SU-DHL-6 (cell line): ENCODE results near the gene BCLAF3.

Experiments used
- H2AFZ ChIP-seq: fragments of 200-600 bp; sonication (generic); 2 replicates; pipeline ENCODE4 v1.6.1; 2014; ENCODE audit warnings: low read depth, mild to moderate bottlenecking, moderate library complexity, mixed read lengths, antibody characterized with exemption, low read length; ENCODE audit not compliant: severe bottlenecking
- H3F3A ChIP-seq: fragments of 200-600 bp; shearing (Covaris generic); 2 replicates; pipeline ENCODE4 v1.6.0; 2016; ENCODE audit warnings: antibody characterized with exemption, mild to moderate bottlenecking; ENCODE audit not compliant: insufficient read depth
- H3K27ac ChIP-seq: fragments of 200-600 bp; sonication (generic); 2 replicates; pipeline ENCODE4 v1.5.1; 2016; ENCODE audit warnings: low read depth, mild to moderate bottlenecking, low read length, moderate library complexity, mixed read lengths
- H3K27me3 ChIP-seq: fragments of 200-600 bp; sonication (generic), shearing (Covaris generic); 2 replicates; pipeline ENCODE4 v1.6.0; 2014; ENCODE audit warnings: mild to moderate bottlenecking, low read length
- H3K36me3 ChIP-seq: fragments of 200-600 bp; sonication (generic); 2 replicates; pipeline ENCODE4 v1.6.1; 2014; ENCODE audit warnings: mild to moderate bottlenecking, low read length, mixed read lengths
- H3K4me2 ChIP-seq: fragments of 300-600, 200-600 bp; shearing (Covaris generic), sonication (generic); 2 replicates; pipeline ENCODE4 v1.6.0; 2014; ENCODE audit warnings: low read length, low read depth, mild to moderate bottlenecking; ENCODE audit not compliant: poor library complexity, severe bottlenecking
- H3K4me3 ChIP-seq: fragments of 200-600 bp; sonication (generic); 2 replicates; pipeline ENCODE4 v1.5.1; 2014; ENCODE audit warnings: antibody characterized with exemption, low read length, mild to moderate bottlenecking, mixed read lengths; ENCODE audit not compliant: insufficient read depth, poor library complexity, severe bottlenecking
- H3K79me2 ChIP-seq: fragments of 200-600 bp; sonication (generic); 2 replicates; pipeline ENCODE4 v1.6.1; 2014; ENCODE audit warnings: mild to moderate bottlenecking, low read length, moderate library complexity; ENCODE audit not compliant: insufficient read depth
- H3K9ac ChIP-seq: fragments of 200-600 bp; sonication (generic); 2 replicates; pipeline ENCODE4 v1.7.0; 2014; ENCODE audit warnings: mild to moderate bottlenecking, low read length
- H3K9me2 ChIP-seq: fragments of 200-600 bp; sonication (generic); replicated peaks from 2 replicates; pipeline ENCODE4 v1.6.1; 2014; ENCODE audit warnings: low read length; ENCODE audit not compliant: insufficient read depth
- H3K9me3 ChIP-seq: fragments of 200-600 bp; sonication (generic); 2 replicates; pipeline ENCODE4 v1.6.1; 2014; ENCODE audit warnings: low read length, mixed read lengths; ENCODE audit not compliant: insufficient read depth
- H4K20me1 ChIP-seq: fragments of 200-600 bp; sonication (generic); 2 replicates; pipeline ENCODE4 v1.6.1; 2014; ENCODE audit warnings: low read depth, mild to moderate bottlenecking, antibody characterized with exemption, low read length, moderate library complexity, mixed read lengths
- EZH2phosphoT487 ChIP-seq: fragments of 200-600 bp; sonication (generic), shearing (Covaris generic); conservative IDR thresholded peaks from 2 replicates; pipeline ENCODE4 v1.6.1; 2018; ENCODE audit warnings: mild to moderate bottlenecking, antibody characterized with exemption, low read length, moderate library complexity, mixed read lengths
- TF ChIP-seq, protein P1 (sequence below): fragments of 200-600 bp; sonication (generic); IDR thresholded peaks from one replicate; pipeline ENCODE4 v1.5.1; 2017; ENCODE audit warnings: antibody characterized with exemption, mild to moderate bottlenecking, low read length, moderate library complexity; ENCODE audit not compliant: insufficient read depth, poor library complexity, severe bottlenecking

The BCLAF3 gene

DNA sequence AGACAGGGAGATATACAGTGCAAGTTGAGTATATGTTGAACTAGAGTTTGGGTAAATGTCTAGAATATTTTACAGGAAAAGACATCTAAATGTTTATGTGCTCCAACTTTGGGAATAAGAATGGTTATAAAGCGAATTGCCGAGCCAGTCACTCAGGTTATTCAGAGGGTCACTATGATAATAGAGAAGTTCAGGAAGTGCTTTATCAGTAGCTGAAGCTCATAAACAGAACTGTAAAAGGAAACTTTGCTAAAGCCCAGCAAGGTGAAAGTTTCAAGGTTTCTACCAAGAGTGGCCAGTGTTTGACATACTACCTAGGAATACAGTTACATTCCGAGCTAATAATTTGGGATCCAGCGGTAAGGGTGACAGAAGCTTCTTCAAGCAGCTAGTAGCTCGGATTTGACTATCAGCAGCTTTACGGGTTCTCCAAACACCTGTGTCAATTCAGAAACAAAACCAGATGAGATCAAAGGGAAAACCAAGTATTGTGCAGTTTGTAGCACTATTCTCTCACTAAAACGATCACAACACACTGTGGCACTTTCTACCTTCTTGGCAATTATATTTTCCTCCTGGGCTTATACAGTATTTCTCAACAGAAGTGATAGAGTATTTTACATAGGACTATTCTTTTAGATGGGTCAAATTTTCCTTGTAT is 17.2 kb upstream of the BCLAF3 start:
- no peak overlapping the region for H3K27ac ChIP-seq
- no peaks in the 10 kb centered on the region for H3K9me3 ChIP-seq
- H3K79me2 ChIP-seq: no peaks in the 10 kb centered on the region
- no peaks in the 10 kb centered on the region for H3F3A ChIP-seq
- no peak overlapping the region for H2AFZ ChIP-seq
- no peak overlapping the region for H3K4me2 ChIP-seq
- H3K27me3 ChIP-seq: no peaks in the 10 kb centered on the region
- TF ChIP-seq EZH2phosphoT487: no peak
- TF ChIP-seq, protein P1, sequence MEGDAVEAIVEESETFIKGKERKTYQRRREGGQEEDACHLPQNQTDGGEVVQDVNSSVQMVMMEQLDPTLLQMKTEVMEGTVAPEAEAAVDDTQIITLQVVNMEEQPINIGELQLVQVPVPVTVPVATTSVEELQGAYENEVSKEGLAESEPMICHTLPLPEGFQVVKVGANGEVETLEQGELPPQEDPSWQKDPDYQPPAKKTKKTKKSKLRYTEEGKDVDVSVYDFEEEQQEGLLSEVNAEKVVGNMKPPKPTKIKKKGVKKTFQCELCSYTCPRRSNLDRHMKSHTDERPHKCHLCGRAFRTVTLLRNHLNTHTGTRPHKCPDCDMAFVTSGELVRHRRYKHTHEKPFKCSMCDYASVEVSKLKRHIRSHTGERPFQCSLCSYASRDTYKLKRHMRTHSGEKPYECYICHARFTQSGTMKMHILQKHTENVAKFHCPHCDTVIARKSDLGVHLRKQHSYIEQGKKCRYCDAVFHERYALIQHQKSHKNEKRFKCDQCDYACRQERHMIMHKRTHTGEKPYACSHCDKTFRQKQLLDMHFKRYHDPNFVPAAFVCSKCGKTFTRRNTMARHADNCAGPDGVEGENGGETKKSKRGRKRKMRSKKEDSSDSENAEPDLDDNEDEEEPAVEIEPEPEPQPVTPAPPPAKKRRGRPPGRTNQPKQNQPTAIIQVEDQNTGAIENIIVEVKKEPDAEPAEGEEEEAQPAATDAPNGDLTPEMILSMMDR: no peak
- no peaks in the 10 kb centered on the region for H4K20me1 ChIP-seq
- H3K4me3 ChIP-seq: no peak overlapping the region
- H3K9me2 ChIP-seq: no peaks in the 10 kb centered on the region
- H3K9ac ChIP-seq: no peak overlapping the region
- no peaks in the 10 kb centered on the region for H3K36me3 ChIP-seq

DNA sequence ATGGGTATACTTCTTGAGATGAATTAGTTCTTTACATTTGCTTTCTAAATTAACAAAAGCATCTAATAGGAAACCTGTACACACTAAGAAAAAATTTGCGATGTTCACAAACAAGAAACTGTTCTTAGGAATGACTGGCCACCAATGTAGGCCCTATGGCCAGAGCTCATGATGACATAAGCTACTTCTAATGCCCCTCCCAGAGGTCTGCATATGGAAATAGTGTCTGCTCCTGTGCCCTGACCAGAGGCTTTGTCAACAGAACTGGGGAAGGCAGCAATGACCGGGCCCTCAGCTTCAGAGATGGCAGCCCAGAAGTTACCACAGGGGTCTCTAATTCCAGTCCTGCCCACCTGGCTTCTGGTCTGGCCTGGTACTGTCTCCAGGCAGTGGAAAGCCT is 15.0 kb upstream of the BCLAF3 start:
- no peak overlapping the region for H2AFZ ChIP-seq
- no peaks in the 10 kb centered on the region for H3F3A ChIP-seq
- H3K9ac ChIP-seq: no peak overlapping the region
- no peaks in the 10 kb centered on the region for H3K36me3 ChIP-seq
- no peak for TF ChIP-seq EZH2phosphoT487
- TF ChIP-seq, protein P1: no peak
- no peaks in the 10 kb centered on the region for H4K20me1 ChIP-seq
- no peak overlapping the region for H3K4me2 ChIP-seq
- no peaks in the 10 kb centered on the region for H3K9me3 ChIP-seq
- H3K79me2 ChIP-seq: no peaks in the 10 kb centered on the region
- H3K27ac ChIP-seq: no peak overlapping the region
- no peaks in the 10 kb centered on the region for H3K27me3 ChIP-seq
- H3K4me3 ChIP-seq: no peak overlapping the region
- no peaks in the 10 kb centered on the region for H3K9me2 ChIP-seq

DNA sequence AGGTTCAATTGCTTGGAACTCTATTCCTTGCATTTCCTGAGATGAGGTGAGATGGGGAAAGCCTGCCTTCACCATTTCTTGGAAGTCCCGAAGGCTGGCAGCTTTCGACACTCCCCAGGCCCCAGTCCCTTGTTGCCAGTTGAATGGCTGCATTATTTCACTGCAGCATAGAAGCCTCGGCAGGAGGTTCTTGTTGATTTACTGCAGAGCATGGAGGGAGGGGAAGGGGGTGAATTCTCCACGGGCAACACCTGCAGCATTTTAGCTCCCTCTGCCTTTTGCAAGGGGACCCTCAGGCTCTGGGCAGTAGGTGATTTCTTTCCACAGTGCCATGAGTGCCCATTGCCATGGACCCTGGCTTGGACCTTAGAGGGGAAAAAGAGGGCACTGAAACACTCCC is 10.7 kb upstream of the BCLAF3 start:
- Histone ChIP-seq H3K9me2 (no peaks in the 10 kb centered on the region), H3K27me3 (no peaks in the 10 kb centered on the region), H3K9me3 (no peaks in the 10 kb centered on the region), H3K79me2 (no peaks in the 10 kb centered on the region), H2AFZ (no peak overlapping the region), H3K4me3 (no peak overlapping the region), H3K9ac (no peak overlapping the region), H3K36me3 (no peaks in the 10 kb centered on the region), H3F3A (no peaks in the 10 kb centered on the region), H3K4me2 (no peak overlapping the region), H3K27ac (no peak overlapping the region), H4K20me1 (no peaks in the 10 kb centered on the region)
- no peak for TF ChIP-seq EZH2phosphoT487
- TF ChIP-seq, protein P1: no peak
